ENCODE results near the gene ACADSB. TPM values are rescaled to one million over a fixed set of nuclear protein-coding genes. Genes with fewer than 3 reads are reported as not detected.
A peak's percentile ranks its signal among the peaks of the same experiment; 100 is the strongest.

Gene ACADSB
- total RNA-seq, 1 experiment from 2014 or later: 25.3 TPM

DNA sequence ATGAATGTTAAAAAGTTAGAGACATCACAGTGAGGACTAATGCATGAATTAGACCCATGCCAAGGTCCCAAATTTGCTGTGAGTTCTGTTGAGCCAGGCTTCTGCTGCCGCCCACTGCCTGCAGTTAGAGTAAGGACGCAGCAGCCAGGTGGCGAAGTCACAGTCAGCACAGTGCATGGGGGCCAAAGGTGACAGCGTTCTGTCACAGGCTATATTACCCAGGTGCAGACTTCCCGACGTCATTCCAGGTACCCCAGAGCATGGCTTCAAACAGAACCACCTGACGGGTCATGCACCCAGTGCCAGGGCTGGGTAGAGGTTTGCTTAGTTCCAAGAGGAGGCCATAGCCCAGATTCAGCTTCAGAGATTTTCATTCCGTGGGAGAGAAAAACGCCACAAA, 93.1 kb downstream of the ACADSB start:
- peak in 1 of 2 experiments; percentile 34 for TF ChIP-seq CTCF (IDR thresholded peaks at IDR 0.05; ENCODE audit: insufficient read depth in 1 of 2, low read depth in 1 of 2, low read length in 1 of 2, severe bottlenecking in 1 of 2, unreplicated experiment in 1 of 2)
- H3K27me3 Mint-ChIP-seq (ENCODE audit: insufficient read depth, unreplicated experiment): no peaks in the 10 kb centered on the region
- no peak for DNase-seq
- H3K4me1 Mint-ChIP-seq (ENCODE audit: low read depth, unreplicated experiment): no peaks in the 10 kb centered on the region
- no peak overlapping the region for H3K4me3 Mint-ChIP-seq (ENCODE audit: unreplicated experiment)
- no peaks in the 10 kb centered on the region for H3K36me3 Mint-ChIP-seq (ENCODE audit: insufficient read depth, unreplicated experiment)
- H3K9me3 ChIP-seq: no peaks in the 10 kb centered on the region
- H3K27ac Mint-ChIP-seq (ENCODE audit: unreplicated experiment): no peak overlapping the region
- POLR2A ChIA-PET: no interaction called here
- BruUV-seq (replicated peaks): no TSS peak
- H3K27me3 ChIP-seq (replicated peaks; ENCODE audit: control insufficient read depth, insufficient read depth, low read length): no peaks in the 10 kb centered on the region
- no peaks in the 10 kb centered on the region for H3K9me3 Mint-ChIP-seq (ENCODE audit: unreplicated experiment)
- no peaks in the 10 kb centered on the region for H3K4me1 ChIP-seq
- H3K4me3 ChIP-seq (ENCODE audit: low read depth, low read length): no peak overlapping the region
- no peaks in the 10 kb centered on the region for H3K36me3 ChIP-seq (ENCODE audit: control insufficient read depth, insufficient read depth, low read length)
- CTCF ChIA-PET: interaction anchor here (0.8 to 1.0 kb wide), 4 partner anchors 11 to 455 kb away, joined by 3 to 6 read pairs (median 3); no protein-coding TSS in a partner anchor
- intact Hi-C loops (cut with micrococcal nuclease; ENCODE audit: unreplicated experiment): no loop called here

DNA sequence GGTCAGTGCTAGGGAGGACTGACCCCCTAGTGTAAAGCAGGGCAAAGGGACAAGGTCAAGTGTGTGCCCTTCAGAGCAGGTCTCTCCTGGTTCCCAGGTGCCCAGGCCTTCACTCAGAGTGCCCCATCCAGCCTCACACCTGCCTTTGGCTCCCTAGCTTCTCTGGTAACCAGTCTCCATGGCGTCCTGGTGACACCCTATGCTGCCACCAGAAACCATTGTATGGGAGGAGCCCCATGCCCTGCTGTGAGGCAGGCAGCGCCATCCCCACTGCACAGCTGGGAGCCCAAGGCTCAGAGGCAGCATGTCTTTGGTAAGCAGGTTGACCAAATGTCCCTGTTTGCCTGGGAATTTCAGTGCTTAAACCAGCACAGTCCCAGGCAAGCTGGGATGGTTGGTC, 93.9 kb downstream of the ACADSB start:
- POLR2A ChIA-PET: no interaction called here
- Mint-ChIP-seq H3K36me3 (ENCODE audit: insufficient read depth, unreplicated experiment) (no peaks in the 10 kb centered on the region), H3K9me3 (ENCODE audit: unreplicated experiment) (no peaks in the 10 kb centered on the region), H3K27me3 (ENCODE audit: insufficient read depth, unreplicated experiment) (no peaks in the 10 kb centered on the region), H3K4me1 (ENCODE audit: low read depth, unreplicated experiment) (no peaks in the 10 kb centered on the region), H3K27ac (ENCODE audit: unreplicated experiment) (no peak overlapping the region), H3K4me3 (ENCODE audit: unreplicated experiment) (no peak overlapping the region)
- no TSS peak for BruUV-seq (replicated peaks)
- TF ChIP-seq CTCF (IDR thresholded peaks at IDR 0.05; ENCODE audit: insufficient read depth in 1 of 2, low read depth in 1 of 2, low read length in 1 of 2, severe bottlenecking in 1 of 2, unreplicated experiment in 1 of 2): no peak
- Histone ChIP-seq H3K36me3 (ENCODE audit: control insufficient read depth, insufficient read depth, low read length) (no peaks in the 10 kb centered on the region), H3K4me3 (ENCODE audit: low read depth, low read length) (no peak overlapping the region), H3K9me3 (no peaks in the 10 kb centered on the region), H3K4me1 (no peaks in the 10 kb centered on the region), H3K27me3 (replicated peaks; ENCODE audit: control insufficient read depth, insufficient read depth, low read length) (no peaks in the 10 kb centered on the region)
- no peak for DNase-seq
- CTCF ChIA-PET: interaction anchor here (0.8 to 1.0 kb wide), 4 partner anchors 12 to 454 kb away, joined by 3 to 6 read pairs (median 3); no protein-coding TSS in a partner anchor
- intact Hi-C loops (cut with micrococcal nuclease; ENCODE audit: unreplicated experiment): no loop called here

- ChIA-PET CTCF (no interaction called here), POLR2A (no interaction called here)
- no peak overlapping the region for H3K4me3 Mint-ChIP-seq (ENCODE audit: unreplicated experiment)
These were observed 95.1 kb downstream of the ACADSB start for GRCh38 chr10:123103944-123104343.

More at GRCh38 chr10:123103944-123104343, 95.1 kb downstream of the ACADSB start:
- intact Hi-C loops (cut with micrococcal nuclease; ENCODE audit: unreplicated experiment): no loop called here
- H3K36me3 Mint-ChIP-seq (ENCODE audit: insufficient read depth, unreplicated experiment): no peaks in the 10 kb centered on the region
- BruUV-seq (replicated peaks): no TSS peak
- no peaks in the 10 kb centered on the region for H3K9me3 Mint-ChIP-seq (ENCODE audit: unreplicated experiment)
- H3K27me3 Mint-ChIP-seq (ENCODE audit: insufficient read depth, unreplicated experiment): peaks cover 3% of the 10 kb centered on the region
- Histone ChIP-seq H3K27me3 (replicated peaks; ENCODE audit: control insufficient read depth, insufficient read depth, low read length) (no peaks in the 10 kb centered on the region), H3K4me3 (ENCODE audit: low read depth, low read length) (no peak overlapping the region), H3K36me3 (ENCODE audit: control insufficient read depth, insufficient read depth, low read length) (no peaks in the 10 kb centered on the region), H3K4me1 (no peaks in the 10 kb centered on the region), H3K9me3 (no peaks in the 10 kb centered on the region)
- TF ChIP-seq CTCF (IDR thresholded peaks at IDR 0.05; ENCODE audit: insufficient read depth in 1 of 2, low read depth in 1 of 2, low read length in 1 of 2, severe bottlenecking in 1 of 2, unreplicated experiment in 1 of 2): no peak
- no peaks in the 10 kb centered on the region for H3K4me1 Mint-ChIP-seq (ENCODE audit: low read depth, unreplicated experiment)
- DNase-seq: no peak
- no peak overlapping the region for H3K27ac Mint-ChIP-seq (ENCODE audit: unreplicated experiment)

Other genes with a start within 250 kb of the ACADSB start
- 2.1 and 2.2 TPM in 2 replicates for gene CUZD1, start 163.1 kb upstream of the ACADSB start, total RNA-seq (2022)
- gene FAM24B, start 129.4 kb upstream of the ACADSB start, total RNA-seq (2022): 17.7 and 19.0 TPM in 2 replicates
- gene FAM24A, start 98.4 kb upstream of the ACADSB start, total RNA-seq (2022): not detected in 2 replicates
- gene C10orf88, start 54.8 kb upstream of the ACADSB start, total RNA-seq (2022): 8.7 and 11.7 TPM in 2 replicates
- gene PSTK, start 28.6 kb upstream of the ACADSB start, total RNA-seq (2022): 8.2 and 9.1 TPM in 2 replicates
- gene IKZF5, start 211 bp upstream of the ACADSB start, total RNA-seq (2022): 10.4 and 11.6 TPM in 2 replicates
- gene HMX3, start 127.0 kb downstream of the ACADSB start, total RNA-seq (2022): not detected in 2 replicates
- 1.4 and 1.7 TPM in 2 replicates for gene HMX2, start 139.1 kb downstream of the ACADSB start, total RNA-seq (2022)
- 129 and 141 TPM in 2 replicates for gene BUB3, start 145.4 kb downstream of the ACADSB start, total RNA-seq (2022)